CD1c-positive myeloid dendritic cell (primary cell): ENCODE measurements around the gene DNAH6.
"Not testable (repeated sequence)": the region's sequence is repeated elsewhere in the genome, so short reads cannot be mapped to it uniquely, and the experiment has no call there.

ENCODE experiments used
- DNase-seq: peaks from one replicate; pipeline ENCODE4 v3.0.0-alpha.2; 2016; ENCODE audit errors: extremely low spot score

DNAH6 gene

GRCh38 chr2:84511024-84511423, 5.3 kb upstream of the DNAH6 start:
- not testable (repeated sequence) for DNase-seq

- no peak for DNase-seq
These were observed 510 bp upstream of the DNAH6 start for GRCh38 chr2:84515788-84516187.

- DNase-seq: no peak
These were observed 3.1 kb downstream of the DNAH6 start for GRCh38 chr2:84519332-84519957.

GRCh38 chr2:84526562-84526961, 10.3 kb downstream of the DNAH6 start:
- no peak for DNase-seq

- no peak for DNase-seq
These were observed 11.1 kb downstream of the DNAH6 start for GRCh38 chr2:84527137-84528129.

GRCh38 chr2:84532291-84532690, 16.0 kb downstream of the DNAH6 start:
- no peak for DNase-seq

- no peak for DNase-seq
These were observed 17.9 kb downstream of the DNAH6 start for GRCh38 chr2:84534225-84534624.

- no peak for DNase-seq
These were observed 21.0 kb downstream of the DNAH6 start for GRCh38 chr2:84537251-84537650.

GRCh38 chr2:84539729-84540128, 23.4 kb downstream of the DNAH6 start:
- no peak for DNase-seq

GRCh38 chr2:84545005-84545404, 28.7 kb downstream of the DNAH6 start:
- no peak for DNase-seq

GRCh38 chr2:84546551-84546950, 30.3 kb downstream of the DNAH6 start:
- DNase-seq: no peak

- no peak for DNase-seq
These were observed 32.0 kb downstream of the DNAH6 start for GRCh38 chr2:84548303-84548702.

GRCh38 chr2:84550916-84551315, 34.6 kb downstream of the DNAH6 start:
- DNase-seq: no peak

- not testable (repeated sequence) for DNase-seq
These were observed 35.2 kb downstream of the DNAH6 start for GRCh38 chr2:84551526-84551925.

GRCh38 chr2:84556190-84556589, 39.9 kb downstream of the DNAH6 start:
- no peak for DNase-seq

- DNase-seq: no peak
These were observed 43.5 kb downstream of the DNAH6 start for GRCh38 chr2:84559838-84560237.

GRCh38 chr2:84579661-84580060, 63.4 kb downstream of the DNAH6 start:
- no peak for DNase-seq

GRCh38 chr2:84603911-84604310, 87.6 kb downstream of the DNAH6 start:
- no peak for DNase-seq

- no peak for DNase-seq
These were observed 96.8 kb downstream of the DNAH6 start for GRCh38 chr2:84613082-84613481.

- DNase-seq: no peak
These were observed 103.6 kb downstream of the DNAH6 start for GRCh38 chr2:84619794-84620371.

- no peak for DNase-seq
These were observed 112.2 kb downstream of the DNAH6 start for GRCh38 chr2:84628486-84628885.

GRCh38 chr2:84629550-84629949, 113.3 kb downstream of the DNAH6 start:
- DNase-seq: no peak

GRCh38 chr2:84631047-84631446, 114.7 kb downstream of the DNAH6 start:
- DNase-seq: peak; percentile 3
